Cardiac muscle cell (in vitro differentiated cells and primary cell): ENCODE data around the gene YWHAH. TPM values are rescaled to one million over a fixed set of nuclear protein-coding genes. Genes with fewer than 3 reads are reported as not detected.

ENCODE experiments used
- DNase-seq, 2 donors: peaks; one replicate each; pipeline versions ENCODE4 v3.0.0 to v3.0.0-alpha.2; 2010 to 2017; ENCODE audit warnings: low read depth in 1 of 2, low spot score in 1 of 2
- H3K27ac ChIP-seq: fragments of 200-600 bp; sonication (generic); 2 replicates; pipeline ENCODE4 v1.5.1; 2016
- H3K27me3 ChIP-seq: fragments of 200-600 bp; sonication (generic); 2 replicates; pipeline ENCODE4 v1.6.0; 2016; ENCODE audit warnings: control low read depth
- H3K36me3 ChIP-seq: fragments of 200-600 bp; sonication (generic); 2 replicates; pipeline ENCODE4 v1.5.1; 2016; ENCODE audit warnings: control low read depth
- H3K4me1 ChIP-seq: fragments of 200-600 bp; sonication (generic); 2 replicates; pipeline ENCODE4 v1.8.1; 2017; ENCODE audit warnings: low read depth, mild to moderate bottlenecking, mixed run types
- H3K4me3 ChIP-seq: fragments of 200-600 bp; sonication (generic); 2 replicates; pipeline ENCODE4 v1.5.1; 2016; ENCODE audit warnings: mild to moderate bottlenecking
- H3K9me3 ChIP-seq: fragments of 200-600 bp; sonication (generic); 2 replicates; pipeline ENCODE4 v1.5.1; 2017; ENCODE audit warnings: low read depth, mild to moderate bottlenecking, control low read depth
- CTCF ChIP-seq: IDR thresholded peaks from 2 replicates; pipeline ENCODE4 v1.5.1; 2012; ENCODE audit warnings: low read depth, mild to moderate bottlenecking, low read length
- polyA plus RNA-seq: library from polyadenylated mRNA; unstranded; fragments of >200 nt; fragmentation: Nextera tagmentation; extraction: Ambion mirVana; gene quantifications from 2 replicates; pipeline ENCODE4 v1.2.1, GENCODE V29; 2016
- total RNA-seq: library from RNA; depleted of rRNA; stranded (reverse); fragments of >200 nt; gene quantifications from 2 replicates; pipeline ENCODE4 v1.2.3, GENCODE V29; 2016

The YWHAH gene
- total and polyA plus RNA-seq, 2 experiments from 2014 or later = 70.8 to 143 TPM

GRCh38 chr22:32000181-32000580 lies 55.8 kb downstream of the YWHAH start:
- no peaks in the 10 kb centered on the region for H3K9me3 ChIP-seq
- no peaks in the 10 kb centered on the region for H3K4me1 ChIP-seq
- TF ChIP-seq CTCF = no peak
- no peaks in the 10 kb centered on the region for H3K27me3 ChIP-seq
- no peak overlapping the region for H3K4me3 ChIP-seq
- H3K36me3 ChIP-seq = no peaks in the 10 kb centered on the region
- DNase-seq = no peak
- no peak overlapping the region for H3K27ac ChIP-seq

- Histone ChIP-seq H3K4me3 (no peak overlapping the region), H3K36me3 (no peaks in the 10 kb centered on the region), H3K4me1 (no peaks in the 10 kb centered on the region), H3K9me3 (no peaks in the 10 kb centered on the region), H3K27me3 (no peaks in the 10 kb centered on the region), H3K27ac (no peak overlapping the region)
- DNase-seq = peak in 1 of 2 donors; percentile 66
- no peak for TF ChIP-seq CTCF
Measured at GRCh38 chr22:32005453-32005852, 61.1 kb downstream of the YWHAH start.

Other genes with a start within 250 kb of the YWHAH start
- gene PRR14L, start 194.4 kb upstream of the YWHAH start, total RNA-seq = 14.0 and 21.1 TPM in 2 replicates
- gene PRR14L, start 194.4 kb upstream of the YWHAH start, polyA plus RNA-seq = 13.8 and 22.5 TPM in 2 replicates
- gene DEPDC5, start 190.5 kb upstream of the YWHAH start, total RNA-seq = 11.0 and 30.6 TPM in 2 replicates
- 13.4 and 18.2 TPM in 2 replicates for gene DEPDC5, start 190.5 kb upstream of the YWHAH start, polyA plus RNA-seq
- gene SLC5A1, start 98.7 kb downstream of the YWHAH start, total RNA-seq = 0.45 and 1.7 TPM in 2 replicates
- 0.76 and 1.3 TPM in 2 replicates for gene SLC5A1, start 98.7 kb downstream of the YWHAH start, polyA plus RNA-seq
- not detected in 2 replicates for gene C22orf42, start 214.8 kb downstream of the YWHAH start, total RNA-seq
- gene C22orf42, start 214.8 kb downstream of the YWHAH start, polyA plus RNA-seq = not detected in 2 replicates